Esophagus muscularis mucosa (tissue), 4 donors: ENCODE data around the gene HK1.

Experiments used
- EP300 ChIP-seq: sonication (generic); formaldehyde crosslinking; IDR thresholded peaks from one replicate; pipeline ENCODE4 v1.6.1; 2017; ENCODE audit warnings: antibody characterized with exemption
- POLR2A ChIP-seq: fragments of 450-650 bp; IDR thresholded peaks from one replicate; pipeline ENCODE4 v1.6.1; 2017; ENCODE audit warnings: antibody characterized with exemption, moderate library complexity, mild to moderate bottlenecking, low read depth
- POLR2AphosphoS5 ChIP-seq, 2 donors: sonication (generic); formaldehyde crosslinking; IDR thresholded peaks; one replicate each; pipeline ENCODE4 v1.6.1; 2017; ENCODE audit warnings: antibody characterized with exemption in 2 of 2
- TF ChIP-seq, protein P1 (sequence below), 3 experiments: fragments of 200-600 bp in 2 of 3; fragments of 450-650 bp in 1 of 3; sonication (generic) in 2 of 3; IDR thresholded peaks; one replicate each; pipeline ENCODE4 v1.5.1; 2017 to 2019; ENCODE audit warnings: antibody characterized with exemption in 3 of 3, mild to moderate bottlenecking in 2 of 3, moderate library complexity in 1 of 3

DNA sequence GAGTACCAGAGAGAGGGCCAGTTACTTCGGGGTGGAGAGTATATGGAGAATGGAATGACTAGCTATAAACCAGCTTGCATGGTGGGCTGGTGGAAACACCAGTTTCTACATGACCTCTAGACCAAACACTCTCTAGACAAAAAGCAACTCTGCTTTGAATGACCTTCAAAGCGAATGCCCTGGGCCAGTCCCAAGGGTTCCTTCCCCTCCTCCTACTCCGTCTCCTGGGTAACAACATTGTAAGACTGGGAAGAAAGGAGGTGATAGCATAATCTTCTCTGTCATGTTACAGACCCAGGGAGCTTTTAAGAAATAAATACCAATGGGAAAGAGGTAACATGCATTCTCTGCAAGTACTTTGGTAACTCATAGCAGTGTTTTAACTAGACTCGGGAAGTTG lies 7.4 kb downstream of the HK1 start:
- TF ChIP-seq, protein P1, sequence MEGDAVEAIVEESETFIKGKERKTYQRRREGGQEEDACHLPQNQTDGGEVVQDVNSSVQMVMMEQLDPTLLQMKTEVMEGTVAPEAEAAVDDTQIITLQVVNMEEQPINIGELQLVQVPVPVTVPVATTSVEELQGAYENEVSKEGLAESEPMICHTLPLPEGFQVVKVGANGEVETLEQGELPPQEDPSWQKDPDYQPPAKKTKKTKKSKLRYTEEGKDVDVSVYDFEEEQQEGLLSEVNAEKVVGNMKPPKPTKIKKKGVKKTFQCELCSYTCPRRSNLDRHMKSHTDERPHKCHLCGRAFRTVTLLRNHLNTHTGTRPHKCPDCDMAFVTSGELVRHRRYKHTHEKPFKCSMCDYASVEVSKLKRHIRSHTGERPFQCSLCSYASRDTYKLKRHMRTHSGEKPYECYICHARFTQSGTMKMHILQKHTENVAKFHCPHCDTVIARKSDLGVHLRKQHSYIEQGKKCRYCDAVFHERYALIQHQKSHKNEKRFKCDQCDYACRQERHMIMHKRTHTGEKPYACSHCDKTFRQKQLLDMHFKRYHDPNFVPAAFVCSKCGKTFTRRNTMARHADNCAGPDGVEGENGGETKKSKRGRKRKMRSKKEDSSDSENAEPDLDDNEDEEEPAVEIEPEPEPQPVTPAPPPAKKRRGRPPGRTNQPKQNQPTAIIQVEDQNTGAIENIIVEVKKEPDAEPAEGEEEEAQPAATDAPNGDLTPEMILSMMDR (IDR thresholded peaks at IDR 0.05), result no peak
- no peak for TF ChIP-seq EP300
- TF ChIP-seq POLR2A, result no peak
- no peak for TF ChIP-seq POLR2AphosphoS5 (IDR thresholded peaks at IDR 0.05)
